ENCODE results near the gene DLG1.

DNA sequence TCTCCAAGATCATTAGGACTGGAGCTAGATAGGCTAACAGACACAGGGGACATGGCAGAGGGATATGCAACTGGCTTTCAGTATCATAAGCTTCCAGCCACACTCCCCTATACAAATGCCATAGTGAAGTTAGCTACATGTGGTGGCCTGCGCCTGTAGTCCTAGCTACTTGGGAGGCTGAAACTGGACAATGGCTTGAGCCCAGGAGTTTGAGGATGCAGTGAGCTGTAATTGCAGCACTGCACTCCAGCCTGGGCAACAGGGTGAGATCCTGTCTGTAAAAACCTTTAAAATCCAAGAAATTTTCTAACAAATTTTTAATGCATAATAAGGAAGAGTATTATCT is 37.3 kb downstream of the DLG1 start:
- TF ChIP-seq, protein P1, sequence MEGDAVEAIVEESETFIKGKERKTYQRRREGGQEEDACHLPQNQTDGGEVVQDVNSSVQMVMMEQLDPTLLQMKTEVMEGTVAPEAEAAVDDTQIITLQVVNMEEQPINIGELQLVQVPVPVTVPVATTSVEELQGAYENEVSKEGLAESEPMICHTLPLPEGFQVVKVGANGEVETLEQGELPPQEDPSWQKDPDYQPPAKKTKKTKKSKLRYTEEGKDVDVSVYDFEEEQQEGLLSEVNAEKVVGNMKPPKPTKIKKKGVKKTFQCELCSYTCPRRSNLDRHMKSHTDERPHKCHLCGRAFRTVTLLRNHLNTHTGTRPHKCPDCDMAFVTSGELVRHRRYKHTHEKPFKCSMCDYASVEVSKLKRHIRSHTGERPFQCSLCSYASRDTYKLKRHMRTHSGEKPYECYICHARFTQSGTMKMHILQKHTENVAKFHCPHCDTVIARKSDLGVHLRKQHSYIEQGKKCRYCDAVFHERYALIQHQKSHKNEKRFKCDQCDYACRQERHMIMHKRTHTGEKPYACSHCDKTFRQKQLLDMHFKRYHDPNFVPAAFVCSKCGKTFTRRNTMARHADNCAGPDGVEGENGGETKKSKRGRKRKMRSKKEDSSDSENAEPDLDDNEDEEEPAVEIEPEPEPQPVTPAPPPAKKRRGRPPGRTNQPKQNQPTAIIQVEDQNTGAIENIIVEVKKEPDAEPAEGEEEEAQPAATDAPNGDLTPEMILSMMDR (IDR thresholded peaks at IDR 0.05; ENCODE audit: low read length): no peak
- TF ChIP-seq EZH2 (optimal IDR thresholded peaks at IDR 0.05; ENCODE audit: low read depth, low read length): no peak
- TF ChIP-seq EZH2phosphoT487 (IDR thresholded peaks at IDR 0.05; ENCODE audit: low read length): no peak

Data from MM.1S (cell line).